GM19193 (cell line): Measurements from ENCODE around the gene GPI.

Experiments
- POLR2A ChIP-seq: IDR thresholded peaks from 4 replicates; pipeline ENCODE4 v1.6.1; 2011; ENCODE audit not compliant: insufficient read depth, insufficient read length; ENCODE audit errors: extremely low read depth

GPI gene

DNA sequence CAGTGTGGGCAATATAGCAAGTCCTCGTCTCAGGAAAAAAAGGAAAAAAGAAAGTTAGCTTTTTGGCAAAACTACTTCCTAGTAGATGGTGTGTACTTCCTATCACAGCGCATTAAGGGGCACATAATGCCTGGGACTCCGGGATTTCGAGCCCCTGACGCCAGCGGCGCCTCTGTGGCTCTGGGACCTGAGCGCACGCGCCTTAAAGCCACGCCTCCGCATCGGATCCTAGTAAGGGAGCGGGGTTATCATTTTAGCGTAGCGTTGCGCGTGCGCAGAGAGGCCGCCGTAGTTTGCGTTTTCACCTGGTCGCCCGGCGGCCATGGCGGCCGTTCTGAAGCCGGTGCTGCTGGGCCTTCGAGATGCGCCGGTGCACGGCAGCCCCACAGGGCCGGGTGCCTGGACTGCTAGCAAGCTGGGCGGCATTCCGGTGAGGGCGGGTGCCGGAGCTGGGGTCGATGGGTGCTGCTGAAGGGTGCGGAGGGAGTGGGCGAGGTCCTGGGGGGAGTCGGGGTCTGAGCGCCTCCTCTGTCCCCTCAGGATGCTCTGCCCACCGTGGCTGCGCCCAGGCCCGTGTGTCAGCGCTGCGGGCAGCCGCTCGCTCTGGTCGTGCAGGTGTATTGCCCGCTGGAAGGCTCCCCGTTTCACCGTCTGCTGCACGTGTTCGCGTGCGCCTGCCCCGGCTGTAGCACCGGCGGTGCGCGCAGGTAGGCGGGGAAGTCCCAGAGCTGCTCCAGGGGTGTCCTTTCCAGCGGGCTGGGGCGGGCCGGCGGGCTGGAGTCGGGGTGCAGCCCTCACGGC lies 39.3 kb downstream of the GPI start, which contains the start of gene PDCD2L:
PDCD2L (plus strand) TSS at position 291 of the 801 bp plus-strand sequence; CDS start at position 323, 32 bp downstream.
- TF ChIP-seq POLR2A, result peak; percentile 89

DNA sequence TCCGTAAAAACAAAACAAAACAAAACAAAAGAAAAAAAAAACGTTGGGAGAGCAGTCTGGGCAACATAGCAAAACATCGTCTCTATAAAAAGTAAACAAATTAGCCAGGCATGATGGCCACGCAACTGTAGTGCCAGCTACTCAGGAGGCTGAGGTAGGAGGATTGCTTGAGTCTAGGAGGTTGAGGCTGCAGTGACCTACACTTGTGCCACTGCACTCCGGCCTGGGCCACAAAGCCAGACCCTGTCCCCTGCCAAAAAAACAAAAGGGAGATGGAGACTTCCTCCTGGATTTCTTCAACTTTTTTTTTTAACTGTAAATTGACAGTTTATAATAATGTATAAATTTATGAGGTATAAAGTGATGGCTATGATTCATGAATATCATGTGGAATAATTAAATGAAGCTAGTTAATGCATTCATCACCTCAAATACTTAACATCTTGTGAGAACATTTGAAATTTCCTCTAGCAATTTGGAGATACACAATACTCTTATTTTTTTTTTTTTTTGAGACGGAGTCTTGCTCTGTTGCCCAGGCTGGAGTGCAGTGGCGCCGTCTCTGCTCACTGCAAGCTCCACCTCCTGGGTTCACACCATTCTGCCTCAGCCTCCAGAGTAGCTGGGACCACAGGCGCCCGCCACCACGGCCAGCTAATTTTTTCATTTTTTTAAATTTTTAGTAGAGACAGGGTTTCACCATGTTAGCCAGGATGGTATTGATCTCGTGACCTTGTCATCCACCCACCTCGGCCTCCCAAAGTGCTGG lies 41.1 kb downstream of the GPI start:
- TF ChIP-seq POLR2A, result no peak

DNA sequence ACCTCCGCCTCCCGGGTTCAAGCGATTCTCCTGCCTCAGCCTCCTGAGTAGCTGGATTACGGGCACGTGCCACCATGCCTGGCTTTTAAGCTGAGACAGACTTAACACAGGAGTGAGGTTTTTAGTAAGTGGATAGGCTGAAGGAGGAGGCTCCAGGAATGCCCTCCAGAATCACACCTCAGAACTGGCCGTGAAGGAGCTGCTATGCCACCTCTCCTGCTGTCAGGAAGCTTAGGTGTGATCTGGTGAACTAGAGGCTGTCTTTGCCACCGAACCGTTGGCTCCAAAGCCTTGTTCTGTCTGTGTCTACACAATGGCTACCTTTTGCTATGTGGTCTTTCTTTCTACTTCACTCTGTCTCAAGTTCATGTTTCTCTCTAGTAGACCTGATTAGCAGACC lies 43.4 kb downstream of the GPI start:
- no peak for TF ChIP-seq POLR2A

DNA sequence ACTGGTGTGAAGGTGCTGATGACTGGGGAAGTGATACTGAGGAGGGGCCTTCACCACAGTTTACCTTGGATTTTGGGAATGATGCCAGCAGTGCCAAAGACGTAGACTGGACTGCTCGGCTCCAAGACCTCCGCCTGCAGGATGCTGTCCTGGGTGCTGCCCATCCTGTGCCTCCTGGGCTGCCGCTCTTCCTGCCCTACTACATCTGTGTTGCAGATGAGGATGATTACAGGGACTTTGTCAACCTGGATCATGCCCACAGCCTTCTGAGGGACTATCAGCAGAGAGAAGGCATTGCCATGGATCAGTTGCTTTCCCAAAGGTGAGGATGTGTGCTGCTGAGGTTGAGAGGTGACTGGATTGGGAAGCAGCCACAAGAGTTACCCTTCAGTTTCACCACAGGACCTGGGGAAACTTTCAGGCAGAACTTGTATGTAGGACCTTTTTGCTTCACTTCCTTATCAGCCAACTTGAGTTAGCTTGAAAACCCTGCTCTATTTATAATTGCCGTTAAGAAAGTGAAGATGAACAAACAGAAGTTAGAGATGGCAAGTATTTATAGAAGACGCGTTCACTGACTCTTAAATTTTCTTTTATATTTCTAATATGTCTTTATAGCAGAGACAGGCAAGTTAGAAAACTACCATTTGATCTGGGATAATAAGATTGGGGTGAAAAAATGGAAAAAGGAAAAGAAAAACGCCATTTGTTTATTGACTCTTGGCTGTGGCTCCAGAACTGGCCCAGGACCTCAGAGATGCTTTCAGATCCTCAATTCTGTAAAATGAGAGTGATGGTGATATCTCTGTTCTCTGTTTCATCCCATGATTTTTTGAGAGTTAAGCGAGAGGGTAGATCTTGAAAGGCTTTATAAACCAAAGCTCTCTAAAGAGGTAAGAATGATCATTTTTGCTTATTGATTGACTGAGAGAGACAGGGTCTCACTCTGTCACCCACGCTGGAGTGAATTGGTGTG lies 44.5 kb downstream of the GPI start:
- TF ChIP-seq POLR2A, result no peak

DNA sequence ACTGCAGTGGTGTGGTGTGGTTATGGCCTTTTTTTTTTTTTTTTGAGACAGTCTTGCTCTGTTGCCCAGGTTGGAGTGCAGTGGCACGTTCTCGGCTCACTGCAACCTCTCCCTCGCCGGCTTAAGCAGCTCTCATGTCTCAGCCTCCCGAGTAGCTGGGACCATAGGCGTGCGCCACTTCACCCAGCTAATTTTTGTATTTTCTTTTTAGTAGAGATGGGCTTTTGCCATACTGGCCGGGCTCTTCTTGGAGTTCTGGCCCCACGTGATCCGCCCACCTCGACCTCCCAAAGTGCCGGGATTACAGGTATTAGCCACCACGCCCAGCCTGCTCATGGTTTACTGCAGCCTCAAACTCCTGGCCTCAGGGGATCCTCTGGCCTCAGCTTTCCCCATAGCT lies 46.2 kb downstream of the GPI start:
- no peak for TF ChIP-seq POLR2A

DNA sequence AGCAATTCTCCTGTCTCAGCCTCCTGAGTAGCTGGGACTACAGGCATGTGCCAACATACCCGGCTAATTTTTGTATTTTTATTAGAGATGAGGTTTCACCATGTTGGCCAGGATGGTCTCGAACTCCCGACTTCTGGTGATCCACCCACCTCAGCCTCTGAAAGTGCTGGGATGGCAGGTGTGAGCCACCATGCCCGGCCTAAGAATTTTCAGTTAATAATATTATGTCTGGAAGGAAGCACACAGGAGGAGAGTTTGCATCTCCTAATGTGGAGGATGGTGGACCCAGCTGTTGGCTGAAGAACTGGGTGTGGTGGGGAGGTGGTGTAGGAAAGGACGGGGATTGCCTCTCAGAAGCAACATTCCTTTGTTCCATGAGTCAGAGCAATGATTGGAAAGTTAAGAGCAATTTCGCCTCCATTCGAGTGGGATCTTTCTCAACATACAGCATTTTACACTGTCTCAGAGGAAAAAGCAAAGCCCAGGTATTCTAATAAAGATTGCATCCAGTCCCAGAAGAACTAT lies 51.1 kb downstream of the GPI start:
- no peak for TF ChIP-seq POLR2A

DNA sequence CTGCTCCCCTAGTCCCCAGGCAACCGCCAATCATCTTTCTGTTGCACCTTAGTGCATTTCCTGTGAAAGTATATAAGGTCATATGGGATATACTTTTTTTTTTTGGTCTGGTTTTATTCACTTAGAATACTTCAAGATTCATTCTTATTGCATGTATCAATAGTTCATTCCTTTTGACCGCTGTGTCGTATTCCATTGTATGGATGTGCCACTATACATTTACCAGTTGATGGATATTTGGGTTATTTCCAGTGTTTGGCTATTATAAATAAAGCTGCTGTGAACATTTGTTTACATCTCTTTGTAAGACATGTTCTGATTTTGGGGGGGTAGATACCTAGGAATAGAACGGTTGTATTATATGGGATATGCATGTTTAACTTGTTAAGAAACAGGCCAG lies 53.3 kb downstream of the GPI start:
- no peak for TF ChIP-seq POLR2A

DNA sequence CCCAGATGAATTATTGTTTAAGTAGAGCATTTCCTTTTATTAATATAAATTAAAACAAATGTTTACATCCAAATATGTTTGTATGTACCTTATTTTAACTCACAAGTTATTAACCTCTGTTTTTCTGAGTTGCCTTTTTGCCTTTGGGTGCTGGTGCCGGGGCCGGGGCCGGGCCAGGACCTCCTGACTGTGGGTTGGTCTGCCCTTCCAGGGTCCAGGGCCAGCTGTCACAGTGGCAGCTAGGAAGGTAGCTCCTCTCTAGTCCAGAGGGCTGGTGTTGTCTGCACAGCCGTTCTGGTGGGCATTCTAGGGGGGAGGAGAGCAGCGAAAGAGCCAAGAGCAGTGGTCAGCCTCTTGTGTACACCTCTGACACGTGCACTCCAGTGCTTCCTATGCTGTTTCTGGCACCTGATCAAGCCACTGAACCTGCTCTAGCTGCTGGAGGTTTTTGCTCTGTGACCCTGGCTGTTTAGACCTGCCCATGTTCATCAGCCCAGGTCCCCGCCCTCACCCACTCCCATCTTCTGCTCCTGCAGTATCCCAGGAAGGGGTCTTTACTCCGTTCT lies 61.2 kb downstream of the GPI start:
- TF ChIP-seq POLR2A, result no peak

DNA sequence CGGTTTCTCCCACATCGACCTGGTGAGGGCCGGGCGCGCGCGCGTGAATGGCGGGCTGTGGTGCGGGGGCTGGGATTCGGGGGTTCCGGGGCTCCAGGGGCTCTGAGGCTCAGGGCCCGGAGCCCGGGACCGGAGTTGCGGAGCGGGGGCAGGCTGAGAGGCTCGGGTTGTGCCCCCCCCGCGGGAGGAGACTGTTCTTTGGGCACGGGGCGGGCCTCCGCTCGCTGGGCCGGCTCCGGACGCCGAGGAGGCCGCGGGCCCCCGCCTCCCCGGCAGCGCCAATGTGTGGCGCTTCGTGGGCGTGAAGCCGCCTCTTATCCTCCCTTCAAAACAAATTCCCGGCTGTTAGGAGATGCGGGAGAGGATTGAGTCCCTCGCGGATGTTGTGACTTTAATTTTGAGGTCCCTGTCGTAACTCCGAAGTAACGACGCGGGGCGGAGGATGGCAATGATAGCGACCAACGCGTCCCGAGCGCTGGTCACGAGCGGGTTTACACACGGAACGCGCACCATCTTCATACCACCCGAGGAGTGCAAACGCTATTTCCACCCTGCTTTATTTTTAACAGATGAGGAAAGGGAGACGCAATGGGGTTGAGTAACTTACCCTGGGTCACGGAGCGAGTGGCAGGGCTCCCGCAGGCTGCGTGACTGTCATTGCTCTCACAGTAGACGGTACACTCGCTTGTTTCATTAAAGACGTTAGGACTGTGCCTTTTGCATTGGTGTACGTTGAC lies 63.7 kb downstream of the GPI start:
- no peak for TF ChIP-seq POLR2A

DNA sequence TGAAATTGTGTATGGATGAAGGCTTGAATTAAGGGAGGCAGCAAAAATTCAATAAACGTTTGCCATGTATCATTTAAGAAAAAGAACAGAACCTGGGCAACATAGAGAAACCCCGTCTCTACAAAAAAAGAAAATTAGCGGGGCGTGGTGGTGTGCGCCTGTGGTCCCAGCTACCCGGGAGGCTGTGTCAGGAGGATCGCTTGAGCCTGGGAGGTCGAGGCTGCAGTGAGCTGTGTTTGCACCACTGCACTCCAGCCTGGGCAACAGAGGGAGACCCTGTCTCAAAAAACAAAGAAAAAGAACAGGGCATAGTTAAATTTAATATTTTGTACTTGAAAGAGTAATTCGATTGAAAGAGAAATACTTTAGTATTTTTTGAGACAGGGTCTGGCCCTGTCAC lies 64.6 kb downstream of the GPI start:
- TF ChIP-seq POLR2A, result no peak

DNA sequence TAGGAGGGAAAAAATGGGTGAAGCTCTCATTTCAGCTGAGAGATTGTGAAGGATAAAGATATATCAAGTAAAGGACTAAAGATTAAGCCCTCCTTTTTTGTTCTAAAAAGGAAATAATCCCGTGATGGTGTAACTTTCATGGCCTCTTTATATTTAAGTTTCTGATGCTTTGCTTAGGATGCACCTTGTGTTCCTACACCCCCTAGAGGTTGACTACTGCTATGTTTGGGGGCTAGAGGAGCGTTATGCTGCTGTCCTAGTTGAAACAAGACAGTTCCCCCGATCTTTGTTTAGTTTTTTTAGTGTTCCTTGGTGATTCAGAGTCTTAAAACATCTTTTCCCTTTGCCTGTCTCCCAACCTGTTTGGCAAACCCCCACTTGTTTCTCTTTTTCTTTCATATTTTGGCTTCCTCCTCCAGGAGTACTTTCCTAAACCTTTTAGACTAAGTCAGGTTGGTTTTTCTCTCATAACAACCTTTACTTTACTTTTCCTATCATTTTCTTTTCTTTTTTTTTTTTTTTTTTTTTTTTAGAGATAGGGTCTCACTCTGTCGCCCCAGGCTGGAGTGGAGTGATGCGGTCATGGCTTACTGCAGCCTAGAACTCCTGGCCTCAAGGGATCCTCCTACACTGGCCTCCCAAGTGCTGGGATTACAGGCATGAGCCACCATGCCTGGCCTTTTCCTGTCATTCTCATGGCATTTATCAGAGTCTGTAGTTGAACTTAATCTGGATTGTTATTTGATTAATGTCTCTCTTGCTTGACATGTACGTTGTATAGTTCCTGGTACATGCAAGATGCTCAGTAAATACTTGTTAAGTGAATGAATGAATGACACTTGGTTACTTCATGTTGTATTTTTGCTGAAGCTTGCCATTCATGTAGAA lies 66.0 kb downstream of the GPI start:
- TF ChIP-seq POLR2A, result no peak

DNA sequence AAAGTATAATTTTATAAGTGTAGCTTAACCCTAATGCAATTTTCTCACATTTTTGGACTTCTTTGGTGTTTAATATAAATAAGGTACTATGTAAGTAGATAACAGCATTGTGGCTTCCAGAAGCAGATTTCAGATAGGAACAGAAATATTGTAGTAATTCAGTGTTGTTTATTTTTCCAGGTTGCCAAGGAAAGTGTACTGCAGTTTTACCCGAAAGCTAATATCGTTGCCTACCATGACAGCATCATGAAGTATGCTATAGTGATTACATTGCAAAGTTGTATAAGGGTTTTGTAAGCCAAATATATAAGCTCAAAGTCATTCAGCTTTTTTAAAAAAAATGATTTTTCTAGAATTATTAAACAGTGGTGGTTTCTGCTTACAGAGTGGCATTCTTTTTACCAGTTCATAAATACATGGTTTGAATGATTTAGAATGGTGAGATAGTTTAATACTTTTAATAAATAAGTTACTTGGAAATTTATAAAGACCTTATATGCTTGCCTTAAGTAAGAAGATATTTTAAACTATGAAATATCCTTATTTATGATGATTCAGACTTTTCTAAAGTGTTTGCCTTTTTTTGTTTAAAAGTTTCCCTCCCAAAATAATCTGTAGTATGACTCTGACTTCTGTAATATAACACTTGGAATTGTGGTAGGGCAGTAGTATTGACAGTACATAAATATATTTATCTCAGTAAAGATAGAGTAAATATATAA lies 66.8 kb downstream of the GPI start:
- TF ChIP-seq POLR2A, result no peak
